ENCODE results near the gene MAPKAPK2.

DNA sequence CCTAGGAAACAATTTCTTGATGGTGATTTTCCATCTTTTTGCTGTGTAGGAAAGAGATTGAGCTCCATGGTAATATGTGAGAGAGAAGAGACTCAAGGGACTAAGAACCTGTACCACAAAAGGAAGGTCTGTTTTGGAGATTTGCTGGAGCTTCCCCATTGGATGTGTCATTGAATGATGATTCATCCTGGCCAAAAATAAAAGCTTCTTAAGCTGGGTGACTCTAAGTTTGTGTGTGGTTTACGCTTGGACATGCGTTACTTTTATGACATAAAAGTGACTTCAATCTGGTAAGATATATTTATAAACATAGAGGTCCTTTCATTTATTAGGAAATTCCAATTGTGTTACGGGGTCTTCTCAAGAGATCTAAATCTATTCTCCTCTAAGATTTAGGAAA, 68.4 kb downstream of the MAPKAPK2 start:
- no peak for TF ChIP-seq EP300 (IDR thresholded peaks at IDR 0.05; ENCODE audit: borderline replicate concordance in 1 of 2, low read depth in 1 of 2, low read length in 1 of 2)
- TF ChIP-seq, protein P1, sequence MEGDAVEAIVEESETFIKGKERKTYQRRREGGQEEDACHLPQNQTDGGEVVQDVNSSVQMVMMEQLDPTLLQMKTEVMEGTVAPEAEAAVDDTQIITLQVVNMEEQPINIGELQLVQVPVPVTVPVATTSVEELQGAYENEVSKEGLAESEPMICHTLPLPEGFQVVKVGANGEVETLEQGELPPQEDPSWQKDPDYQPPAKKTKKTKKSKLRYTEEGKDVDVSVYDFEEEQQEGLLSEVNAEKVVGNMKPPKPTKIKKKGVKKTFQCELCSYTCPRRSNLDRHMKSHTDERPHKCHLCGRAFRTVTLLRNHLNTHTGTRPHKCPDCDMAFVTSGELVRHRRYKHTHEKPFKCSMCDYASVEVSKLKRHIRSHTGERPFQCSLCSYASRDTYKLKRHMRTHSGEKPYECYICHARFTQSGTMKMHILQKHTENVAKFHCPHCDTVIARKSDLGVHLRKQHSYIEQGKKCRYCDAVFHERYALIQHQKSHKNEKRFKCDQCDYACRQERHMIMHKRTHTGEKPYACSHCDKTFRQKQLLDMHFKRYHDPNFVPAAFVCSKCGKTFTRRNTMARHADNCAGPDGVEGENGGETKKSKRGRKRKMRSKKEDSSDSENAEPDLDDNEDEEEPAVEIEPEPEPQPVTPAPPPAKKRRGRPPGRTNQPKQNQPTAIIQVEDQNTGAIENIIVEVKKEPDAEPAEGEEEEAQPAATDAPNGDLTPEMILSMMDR (IDR thresholded peaks at IDR 0.05), result no peak
- TF ChIP-seq SIN3A (IDR thresholded peaks at IDR 0.05; ENCODE audit: borderline replicate concordance, low read depth, low read length), result no peak
- TF ChIP-seq, protein P2, sequence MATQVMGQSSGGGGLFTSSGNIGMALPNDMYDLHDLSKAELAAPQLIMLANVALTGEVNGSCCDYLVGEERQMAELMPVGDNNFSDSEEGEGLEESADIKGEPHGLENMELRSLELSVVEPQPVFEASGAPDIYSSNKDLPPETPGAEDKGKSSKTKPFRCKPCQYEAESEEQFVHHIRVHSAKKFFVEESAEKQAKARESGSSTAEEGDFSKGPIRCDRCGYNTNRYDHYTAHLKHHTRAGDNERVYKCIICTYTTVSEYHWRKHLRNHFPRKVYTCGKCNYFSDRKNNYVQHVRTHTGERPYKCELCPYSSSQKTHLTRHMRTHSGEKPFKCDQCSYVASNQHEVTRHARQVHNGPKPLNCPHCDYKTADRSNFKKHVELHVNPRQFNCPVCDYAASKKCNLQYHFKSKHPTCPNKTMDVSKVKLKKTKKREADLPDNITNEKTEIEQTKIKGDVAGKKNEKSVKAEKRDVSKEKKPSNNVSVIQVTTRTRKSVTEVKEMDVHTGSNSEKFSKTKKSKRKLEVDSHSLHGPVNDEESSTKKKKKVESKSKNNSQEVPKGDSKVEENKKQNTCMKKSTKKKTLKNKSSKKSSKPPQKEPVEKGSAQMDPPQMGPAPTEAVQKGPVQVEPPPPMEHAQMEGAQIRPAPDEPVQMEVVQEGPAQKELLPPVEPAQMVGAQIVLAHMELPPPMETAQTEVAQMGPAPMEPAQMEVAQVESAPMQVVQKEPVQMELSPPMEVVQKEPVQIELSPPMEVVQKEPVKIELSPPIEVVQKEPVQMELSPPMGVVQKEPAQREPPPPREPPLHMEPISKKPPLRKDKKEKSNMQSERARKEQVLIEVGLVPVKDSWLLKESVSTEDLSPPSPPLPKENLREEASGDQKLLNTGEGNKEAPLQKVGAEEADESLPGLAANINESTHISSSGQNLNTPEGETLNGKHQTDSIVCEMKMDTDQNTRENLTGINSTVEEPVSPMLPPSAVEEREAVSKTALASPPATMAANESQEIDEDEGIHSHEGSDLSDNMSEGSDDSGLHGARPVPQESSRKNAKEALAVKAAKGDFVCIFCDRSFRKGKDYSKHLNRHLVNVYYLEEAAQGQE (IDR thresholded peaks at IDR 0.05; ENCODE audit: low read depth, low read length), result no peak
- TF ChIP-seq TEAD4 (IDR thresholded peaks at IDR 0.05; ENCODE audit: borderline replicate concordance, insufficient read depth), result no peak
- no peak for TF ChIP-seq GATA2 (CRISPR knock-in tag; IDR thresholded peaks at IDR 0.05)
- TF ChIP-seq YY1 (IDR thresholded peaks at IDR 0.05; ENCODE audit: low read depth), result no peak

All from SK-N-SH (cell line).